SK-N-MC (cell line): Measurements from ENCODE around the gene ALDH5A1.

Experiments
- EZH2 ChIP-seq: fragments of 200-600 bp; sonication (generic); IDR thresholded peaks from one replicate; pipeline ENCODE4 v1.6.1; 2017; ENCODE audit warnings: antibody characterized with exemption
- FOXP2 ChIP-seq: optimal IDR thresholded peaks from 2 replicates; pipeline ENCODE3; 2011; ENCODE audit warnings: mild to moderate bottlenecking, moderate library complexity; ENCODE audit not compliant: insufficient read depth; ENCODE audit errors: extremely low read length, control extremely low read depth
- POLR2AphosphoS5 ChIP-seq: IDR thresholded peaks from 2 replicates; pipeline ENCODE4 v1.6.1; 2012; ENCODE audit warnings: mild to moderate bottlenecking, low read depth, low read length, borderline replicate concordance

GRCh38 chr6:24524805-24525204 is 30.0 kb downstream of the ALDH5A1 start:
- TF ChIP-seq EZH2 (no peak), FOXP2 (no peak), POLR2AphosphoS5 (no peak)
